ENCODE measurements around the gene TSPAN13.
"Not testable (repeated sequence)": the region's sequence is repeated elsewhere in the genome, so short reads cannot be mapped to it uniquely, and the experiment has no call there.

TSPAN13 gene

GRCh38 chr7:16740996-16741395 is 12.6 kb upstream of the TSPAN13 start:
- DNase-seq = no peak

GRCh38 chr7:16741676-16742075 is 11.9 kb upstream of the TSPAN13 start:
- DNase-seq = no peak

DNA sequence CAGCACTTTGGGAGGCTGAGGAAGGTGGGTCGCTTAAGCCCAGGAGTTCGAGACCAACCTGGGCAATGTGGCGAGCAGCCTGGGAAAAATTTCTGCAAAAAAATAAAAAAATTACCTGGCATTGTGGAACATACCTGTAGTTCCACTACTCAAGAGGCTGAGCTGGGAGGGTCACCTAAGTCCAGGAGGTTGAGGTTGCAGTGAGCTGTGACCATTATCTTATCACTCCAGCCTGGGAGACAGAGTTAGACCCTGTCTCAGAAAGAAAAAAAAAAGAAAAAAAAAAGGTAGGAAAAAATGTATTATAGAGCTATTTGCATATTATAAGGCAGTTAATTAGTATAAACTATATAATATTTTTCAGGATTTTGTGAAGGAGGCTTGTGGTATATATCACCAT is 11.0 kb upstream of the TSPAN13 start:
- no peak for DNase-seq

GRCh38 chr7:16743236-16743635 is 10.3 kb upstream of the TSPAN13 start:
- no peak for DNase-seq

DNA sequence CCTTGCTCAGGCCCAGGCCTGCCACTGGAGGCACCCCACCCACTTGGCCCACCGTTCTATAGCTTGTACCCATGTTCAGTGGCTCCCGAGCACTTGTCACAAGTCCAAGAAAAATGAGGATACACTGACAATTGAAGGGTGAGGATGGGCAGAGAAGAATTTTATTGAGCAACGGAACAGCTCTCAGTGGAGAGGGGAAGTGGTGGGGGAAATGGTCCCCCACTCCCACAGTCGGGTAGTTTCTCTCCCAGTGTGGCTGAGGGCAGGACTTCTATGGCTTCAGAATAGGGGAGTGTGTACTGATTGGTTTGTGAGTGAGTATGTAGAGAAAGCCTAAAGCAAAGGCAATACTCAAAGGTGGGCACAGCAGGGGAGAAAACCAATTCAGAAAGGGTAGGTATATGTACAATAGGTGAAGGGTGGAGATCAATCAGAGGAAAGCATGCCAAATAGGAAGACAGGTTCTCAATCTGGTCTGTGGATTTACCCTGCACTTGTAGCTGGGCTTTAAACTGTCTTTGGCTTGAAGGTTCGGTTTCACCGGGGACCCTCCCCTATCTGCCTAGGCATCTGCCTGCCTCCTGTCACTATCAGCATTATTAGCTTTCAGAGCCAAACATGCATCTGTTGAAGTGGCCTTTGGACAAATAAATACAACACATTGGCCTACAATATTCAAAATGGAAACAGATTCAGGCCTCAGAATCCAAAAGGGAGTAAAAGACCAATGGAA is 8.9 kb upstream of the TSPAN13 start:
- DNase-seq = no peak

- DNase-seq = no peak
These were observed 7.9 kb upstream of the TSPAN13 start for GRCh38 chr7:16745645-16746044.

GRCh38 chr7:16747102-16747501 is 6.5 kb upstream of the TSPAN13 start:
- DNase-seq = no peak

DNA sequence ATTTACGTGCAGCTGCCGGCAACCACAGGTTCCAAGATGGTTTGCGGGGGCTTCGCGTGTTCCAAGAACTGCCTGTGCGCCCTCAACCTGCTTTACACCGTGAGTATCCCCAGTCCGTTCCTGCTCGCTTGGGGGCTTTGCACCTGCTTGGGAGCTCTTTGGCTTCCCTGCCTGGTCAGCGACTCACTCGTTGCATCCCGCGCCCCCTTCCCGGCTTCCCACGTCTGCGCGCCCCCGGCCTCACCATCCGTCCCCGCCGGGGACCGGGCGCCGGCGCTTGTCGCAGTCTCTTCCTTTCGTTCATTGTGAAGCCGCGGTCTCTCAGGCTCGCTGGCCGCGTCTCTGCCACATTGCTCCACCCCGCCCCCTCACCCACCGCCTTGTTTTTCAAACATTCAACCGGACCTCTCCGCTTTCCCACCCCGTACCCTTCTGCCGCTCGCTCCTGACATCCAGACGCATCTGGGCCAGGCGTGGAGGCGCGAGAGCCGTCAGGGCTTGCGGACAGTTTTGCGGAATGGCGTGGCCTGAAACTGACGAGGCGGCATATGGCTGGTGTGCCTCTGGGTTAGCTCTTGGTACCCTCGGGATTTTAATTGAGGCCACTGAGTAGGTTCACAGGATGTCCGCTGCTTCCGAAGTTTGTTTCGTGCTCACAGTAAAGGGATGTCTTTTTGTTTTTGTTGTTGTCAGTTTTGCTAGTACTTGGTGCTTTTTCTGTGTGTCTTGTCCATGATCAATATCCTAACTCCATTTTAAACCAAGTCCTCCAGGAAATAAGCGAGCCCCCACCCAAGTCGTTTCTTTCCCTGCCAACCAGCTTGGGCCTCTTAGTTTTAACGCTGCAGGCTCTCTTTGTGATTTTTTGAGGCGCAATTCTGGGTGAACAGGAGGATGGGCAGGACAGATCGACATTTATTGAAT is 639 bp downstream of the TSPAN13 start:
- DNase-seq = peak in 29 of 51 donors; percentile 4 to 85 (median 22)

DNA sequence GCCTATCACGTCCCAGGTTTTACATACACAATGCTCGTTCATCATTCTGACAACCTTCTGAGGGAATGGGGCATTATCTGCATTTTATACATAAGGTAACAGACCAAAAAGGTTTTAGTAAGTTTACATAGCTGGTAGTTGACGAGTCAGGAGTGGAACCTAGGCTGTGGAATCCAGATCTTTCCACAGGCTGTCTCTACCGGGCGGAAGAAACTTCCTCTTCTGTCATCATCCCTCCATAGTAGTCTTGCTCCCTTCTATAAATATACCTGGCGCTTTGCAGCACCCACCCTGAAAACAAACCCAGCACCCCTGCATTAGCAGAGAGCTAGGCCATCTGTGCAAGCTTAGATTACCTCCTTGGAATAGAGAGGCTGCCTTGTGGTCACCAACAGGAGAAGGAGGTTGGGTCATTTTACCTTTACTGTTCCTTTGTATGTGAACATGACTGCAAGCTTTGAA is 1.3 kb downstream of the TSPAN13 start:
- peak in 2 of 51 donors; percentile 14 to 47 for DNase-seq

GRCh38 chr7:16755397-16755796 is 1.8 kb downstream of the TSPAN13 start:
- peak in 1 of 51 donors; percentile 30 for DNase-seq

GRCh38 chr7:16758036-16758435 is 4.5 kb downstream of the TSPAN13 start:
- DNase-seq = no peak

DNA sequence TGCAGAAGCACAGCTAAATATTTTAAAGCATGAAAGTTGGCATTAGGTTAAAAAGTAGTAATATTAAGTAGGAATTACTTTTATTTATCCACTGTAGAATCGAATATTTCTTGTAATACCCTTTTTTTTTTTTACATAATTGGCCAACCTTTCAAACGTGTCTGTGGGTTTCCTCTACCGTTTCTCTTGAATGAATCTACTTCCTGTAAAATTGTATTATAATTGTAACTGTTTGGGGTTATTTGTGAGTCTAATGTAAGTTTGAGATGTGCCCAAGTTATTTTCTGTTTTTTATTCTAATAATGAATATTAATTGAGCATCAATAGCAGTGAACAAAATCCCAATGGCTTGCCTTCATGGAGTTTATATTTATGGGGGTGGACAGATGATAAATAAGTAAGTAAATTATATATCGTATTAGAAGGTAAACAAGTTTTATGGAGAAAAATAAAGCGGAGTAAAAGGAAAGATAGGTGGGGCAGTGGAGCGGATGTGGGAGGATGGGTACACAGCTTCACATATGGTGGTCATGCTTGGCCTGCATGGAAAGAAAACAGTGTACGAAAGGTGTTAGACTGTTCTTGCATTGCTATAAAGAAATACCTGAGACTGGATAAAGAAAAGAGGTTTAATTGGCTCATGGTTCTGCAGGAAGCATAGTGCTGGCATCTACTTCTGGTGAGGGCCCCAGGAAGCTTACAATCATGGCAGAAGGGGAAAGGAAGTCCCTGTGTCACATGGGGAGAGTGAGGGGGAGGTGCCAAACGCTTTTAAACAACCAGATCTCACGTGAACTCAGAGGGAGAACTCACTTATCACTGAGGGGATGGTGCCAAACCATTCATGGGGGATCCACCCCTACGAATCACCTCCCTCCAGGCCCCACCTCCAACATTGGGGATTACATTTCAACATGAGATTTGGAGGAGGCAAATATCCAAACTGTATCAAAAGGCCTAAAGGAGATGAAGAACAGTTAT is 5.4 kb downstream of the TSPAN13 start:
- DNase-seq = no peak

GRCh38 chr7:16759840-16760239 is 6.3 kb downstream of the TSPAN13 start:
- no peak for DNase-seq

- no peak for DNase-seq
These were observed 8.6 kb downstream of the TSPAN13 start for GRCh38 chr7:16762177-16762576.

- DNase-seq = no peak
These were observed 11.4 kb downstream of the TSPAN13 start for GRCh38 chr7:16764942-16765341.

DNA sequence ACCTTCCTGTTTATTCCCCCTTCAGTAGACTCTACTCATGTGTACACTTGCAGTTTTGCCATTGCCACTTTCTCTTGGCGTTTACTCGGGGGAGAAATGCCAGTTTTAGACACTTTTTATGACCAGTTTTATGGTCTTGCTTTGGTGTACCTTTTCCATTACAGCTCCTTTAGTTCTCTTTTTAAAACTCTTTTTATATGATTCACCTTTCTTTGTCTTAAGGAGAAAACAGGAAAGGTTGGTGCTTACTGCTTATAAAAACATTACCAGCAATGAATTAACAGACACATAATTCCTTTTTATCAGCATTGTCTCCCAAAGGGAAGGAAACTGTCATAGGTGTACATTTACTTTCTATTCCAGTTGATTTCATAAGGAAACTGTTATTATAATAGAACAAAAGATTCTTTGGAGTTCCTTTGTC is 11.9 kb downstream of the TSPAN13 start:
- DNase-seq = no peak

- DNase-seq = not testable (repeated sequence)
These were observed 16.4 kb downstream of the TSPAN13 start for GRCh38 chr7:16769994-16770393.

DNA sequence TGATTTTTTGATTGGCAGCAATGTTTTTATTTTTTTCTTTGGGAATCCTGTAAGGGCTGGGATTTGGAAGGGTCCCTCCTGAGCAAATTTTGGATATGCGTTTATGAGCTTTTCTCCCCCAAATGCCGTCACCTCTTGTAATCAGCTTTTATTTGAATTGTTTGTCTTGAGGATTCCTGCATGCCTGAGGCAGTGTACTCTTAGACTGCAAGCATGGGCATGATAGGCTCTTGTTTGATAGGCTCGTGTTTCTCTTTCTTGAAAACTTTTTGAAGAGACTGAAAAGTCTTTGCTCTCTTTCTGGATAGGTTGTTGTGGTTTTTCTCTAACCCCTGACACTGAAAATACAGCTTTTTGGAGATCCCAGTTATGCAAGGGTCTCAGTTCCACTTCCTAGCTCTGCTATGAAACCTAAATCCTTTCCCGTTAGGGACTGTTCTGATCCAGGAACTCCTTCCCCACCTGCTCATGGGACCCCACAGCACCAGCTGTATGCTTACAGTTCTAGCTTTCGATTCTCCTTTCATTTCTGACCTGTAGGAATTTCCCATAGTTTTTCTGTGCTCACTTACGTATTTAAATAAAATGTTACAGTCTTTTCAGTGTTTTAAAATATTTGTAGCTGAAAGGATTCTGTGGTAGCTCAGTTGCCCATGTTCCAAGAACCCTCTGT is 17.2 kb downstream of the TSPAN13 start:
- DNase-seq = no peak

GRCh38 chr7:16773326-16773725 is 19.8 kb downstream of the TSPAN13 start:
- DNase-seq = no peak

- DNase-seq = no peak
These were observed 20.3 kb downstream of the TSPAN13 start for GRCh38 chr7:16773884-16774283.

GRCh38 chr7:16774294-16774693 is 20.7 kb downstream of the TSPAN13 start:
- DNase-seq = peak in 1 of 51 donors; percentile 14
